ENCODE measurements around the gene ZG16.
A peak's percentile ranks its signal among the peaks of the same experiment; 100 is the strongest.
"Not testable (repeated sequence)": the region's sequence is repeated elsewhere in the genome, so short reads cannot be mapped to it uniquely, and the experiment has no call there.

Gene ZG16, protein sequence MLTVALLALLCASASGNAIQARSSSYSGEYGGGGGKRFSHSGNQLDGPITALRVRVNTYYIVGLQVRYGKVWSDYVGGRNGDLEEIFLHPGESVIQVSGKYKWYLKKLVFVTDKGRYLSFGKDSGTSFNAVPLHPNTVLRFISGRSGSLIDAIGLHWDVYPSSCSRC

DNA sequence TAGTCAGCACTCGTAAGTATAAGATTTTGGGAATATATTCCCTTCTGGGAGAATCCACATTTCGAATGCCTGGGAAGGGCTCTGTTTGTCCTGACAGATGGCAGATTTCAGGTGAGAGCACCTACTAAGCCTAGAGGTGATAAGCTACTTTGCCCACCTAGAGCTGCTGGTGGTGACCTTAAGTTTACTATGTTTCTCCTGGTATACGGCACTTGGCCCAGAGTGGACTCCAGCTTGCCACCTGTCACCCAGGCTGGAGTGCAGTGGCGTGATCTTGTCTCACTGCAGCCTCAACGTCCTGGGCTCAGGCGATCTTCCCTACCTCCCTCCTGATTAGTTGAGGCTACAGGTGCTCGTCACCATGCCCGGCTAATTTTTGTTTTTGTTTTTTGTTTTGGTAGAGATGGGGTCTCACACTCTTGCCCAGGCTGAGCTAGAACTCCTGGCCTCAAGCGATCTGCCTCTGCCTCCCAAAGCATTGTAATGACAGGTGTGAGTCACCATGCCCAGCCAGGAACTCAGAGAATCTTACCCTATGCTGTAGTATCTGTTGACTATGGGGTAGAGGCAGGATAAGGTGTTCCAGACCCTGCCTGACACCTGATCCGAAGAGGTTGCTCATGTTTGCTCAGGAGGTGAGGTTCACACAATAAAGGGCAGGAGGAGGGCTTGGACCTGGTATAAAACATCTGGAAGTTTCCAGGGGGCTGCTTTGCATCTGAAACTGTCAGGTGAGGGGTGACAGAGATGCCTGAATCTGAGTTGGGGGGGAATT, at the start of gene ZG16:
ZG16 (plus strand) TSS at position 681 of the 775 bp plus-strand sequence. CDS start 1,011 bp downstream, outside the sequence.
- DNase-seq: no peak

- DNase-seq: no peak
These were observed 48.9 kb upstream of the ZG16 start for GRCh38 chr16:29729116-29729521.

DNA sequence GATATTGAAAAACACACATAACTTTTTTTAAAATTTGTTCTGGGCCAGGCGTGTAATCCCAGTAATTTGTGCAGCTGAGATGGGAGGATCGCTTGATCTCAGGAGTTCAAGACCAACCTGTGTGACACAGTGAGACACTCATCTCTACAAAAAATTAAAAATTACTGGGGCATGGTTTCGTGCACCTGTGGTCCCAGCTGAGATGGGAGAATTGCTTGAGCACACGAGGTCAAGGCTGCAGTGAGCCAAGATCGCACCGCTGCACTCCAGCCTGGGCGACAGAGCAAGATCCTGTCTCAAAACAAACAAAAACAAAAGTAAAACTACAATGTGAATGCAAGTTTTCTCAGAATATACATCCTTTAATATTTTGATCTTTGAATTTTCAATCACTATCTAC, 47.4 kb upstream of the ZG16 start:
- DNase-seq: no peak

DNA sequence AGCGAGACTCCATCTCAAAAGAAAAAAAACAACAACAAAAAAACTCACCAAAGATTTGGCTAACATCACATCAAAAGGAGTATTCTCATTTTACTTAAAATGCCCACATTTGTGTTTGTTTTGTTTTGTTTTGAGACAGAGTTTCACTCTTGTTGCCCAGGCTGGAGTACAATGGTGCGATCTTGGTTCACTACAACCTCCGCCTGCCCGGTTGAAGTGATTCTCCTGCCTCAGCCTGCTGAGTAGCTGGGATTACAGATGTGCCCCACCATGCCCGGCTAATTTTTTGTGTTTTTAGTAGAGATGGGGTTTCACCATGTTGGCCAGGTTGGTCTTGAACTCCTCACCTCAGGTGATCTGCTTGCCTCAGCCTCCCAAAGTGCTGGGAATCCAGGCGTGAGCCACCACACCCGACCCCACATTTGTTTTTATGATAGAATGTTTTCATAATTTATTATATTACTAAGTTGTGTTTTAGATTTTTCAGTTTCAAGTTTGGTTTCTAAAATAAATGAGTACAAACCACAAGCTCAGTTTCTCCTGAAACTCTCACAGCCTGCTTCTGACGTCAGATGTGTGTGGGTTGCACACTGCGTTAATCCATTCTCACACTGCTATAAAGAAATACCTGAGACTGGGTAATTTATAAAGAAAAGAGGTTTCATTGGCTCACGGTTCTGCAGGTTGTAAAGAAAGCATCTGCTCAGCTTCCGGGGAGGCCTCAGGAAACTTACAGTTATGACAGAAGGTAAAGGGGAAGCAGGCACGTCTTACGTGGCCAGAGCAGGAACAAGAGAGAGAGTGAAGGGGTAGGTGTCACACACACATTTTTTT, 46.1 kb upstream of the ZG16 start:
- DNase-seq: not testable (repeated sequence)

DNA sequence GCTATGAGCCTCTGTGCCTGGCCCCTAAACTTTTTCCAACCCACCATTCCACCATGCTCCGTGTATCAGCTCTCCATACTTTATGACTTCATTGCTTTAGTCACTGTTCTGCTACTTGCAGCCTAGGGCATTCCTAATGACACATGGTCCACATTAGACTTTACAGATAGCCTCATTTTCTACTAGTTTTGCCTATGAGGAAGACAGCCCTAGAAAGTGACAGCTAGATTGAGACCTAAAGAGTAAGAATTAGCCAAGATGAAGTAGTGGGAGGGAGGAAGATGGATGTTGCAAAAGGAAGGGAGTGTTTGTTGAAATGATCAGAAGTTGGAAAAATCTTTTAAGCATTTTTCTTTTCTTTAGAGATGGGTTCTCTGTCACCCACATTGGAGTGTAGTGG, 43.3 kb upstream of the ZG16 start:
- DNase-seq: no peak

DNA sequence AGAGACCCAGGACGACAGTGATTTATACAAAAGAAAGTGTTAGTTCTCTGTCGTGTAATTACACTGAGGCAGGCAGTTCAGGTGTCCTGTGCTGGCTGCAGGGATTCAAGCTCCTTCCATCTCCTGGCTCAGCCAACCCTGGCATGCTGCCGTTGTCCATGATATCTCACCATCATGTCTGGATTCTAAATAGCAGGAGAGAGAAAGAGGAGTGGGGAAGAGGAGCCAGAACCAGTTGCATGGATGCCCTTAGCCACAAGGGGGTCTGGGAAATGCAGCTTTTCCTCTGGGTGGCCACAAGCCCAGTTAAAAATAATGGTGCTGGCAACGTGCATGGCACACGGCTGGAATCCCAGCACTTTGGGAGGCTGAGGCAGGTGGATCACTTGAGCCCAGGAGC, 41.9 kb upstream of the ZG16 start:
- no peak for DNase-seq

DNA sequence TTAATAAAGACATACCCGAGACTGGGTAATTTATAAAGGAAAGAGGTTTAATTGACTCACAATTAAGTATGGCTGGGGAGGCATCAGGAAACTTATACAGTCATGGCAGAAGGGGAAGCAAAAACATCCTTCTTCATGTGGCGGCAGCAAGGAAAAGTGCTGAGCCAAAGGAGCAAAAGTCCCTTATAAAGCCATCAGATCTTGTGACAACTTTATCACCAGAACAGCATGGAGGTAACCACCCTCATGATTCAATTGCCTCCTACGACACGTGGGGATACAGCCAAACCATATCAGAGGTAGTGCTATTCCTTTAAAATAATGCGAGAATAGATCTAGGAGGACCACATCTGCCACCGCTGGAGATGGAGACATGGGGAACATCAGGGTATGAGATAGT, 41.3 kb upstream of the ZG16 start:
- no peak for DNase-seq

DNA sequence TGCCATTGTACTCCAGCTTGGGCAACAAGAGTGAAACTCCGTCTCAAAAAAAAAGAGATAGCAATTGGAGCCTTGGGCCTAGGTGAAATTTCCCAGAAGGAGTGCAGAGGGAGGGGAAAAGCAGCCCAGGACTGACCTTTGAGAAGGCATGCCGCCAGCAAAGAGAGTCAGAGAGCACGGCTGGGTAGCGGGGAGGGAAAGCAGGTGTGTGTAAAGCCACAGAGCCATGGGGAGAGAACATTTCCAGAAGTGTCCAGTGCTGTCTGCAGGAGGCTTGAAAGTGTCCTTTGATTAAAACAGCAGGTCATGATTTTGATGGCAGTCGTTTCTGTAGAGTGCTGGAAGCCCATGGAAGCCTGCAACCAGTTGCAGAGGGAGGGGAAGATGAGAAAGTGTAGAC, 40.3 kb upstream of the ZG16 start:
- no peak for DNase-seq

DNA sequence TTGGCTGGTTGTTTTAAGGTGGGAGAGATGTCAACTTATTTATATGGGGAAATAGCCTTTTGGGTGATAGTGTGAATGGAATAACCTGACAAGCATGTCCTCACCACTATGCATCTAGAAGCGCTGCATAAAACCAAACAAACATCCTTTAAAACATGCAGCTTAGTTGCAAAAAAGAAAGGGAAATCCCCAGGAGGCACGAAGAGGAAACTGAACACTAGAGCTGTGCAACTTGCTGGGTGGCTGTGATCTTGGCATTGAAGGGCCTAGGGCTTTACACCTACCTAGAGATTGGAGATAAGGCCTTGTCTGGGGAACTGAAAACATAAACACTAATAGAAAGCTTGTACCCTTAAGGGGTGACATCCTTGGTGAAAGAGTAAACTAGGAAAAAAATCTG, 39.5 kb upstream of the ZG16 start:
- no peak for DNase-seq

- DNase-seq: not testable (repeated sequence)
These were observed 38.0 kb upstream of the ZG16 start for GRCh38 chr16:29739927-29740629.

DNA sequence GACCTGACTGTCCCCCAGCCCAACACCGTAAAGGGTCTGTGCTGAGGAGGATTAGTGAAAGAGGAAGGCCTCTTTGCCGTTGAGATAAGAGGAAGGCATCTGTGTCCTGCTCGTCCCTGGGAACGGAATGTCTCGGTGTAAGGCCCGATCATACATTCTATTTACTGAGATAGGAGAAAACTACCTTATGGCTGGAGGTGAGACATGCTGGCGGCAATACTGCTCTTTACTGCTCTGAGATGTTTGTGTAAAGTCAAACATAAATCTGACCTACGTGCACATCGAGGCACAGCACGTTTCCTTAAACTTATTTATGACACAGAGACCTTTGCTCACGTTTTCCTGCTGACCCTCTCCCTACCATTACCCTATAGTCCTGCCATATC, 37.4 kb upstream of the ZG16 start:
- not testable (repeated sequence) for DNase-seq

- no peak for DNase-seq
These were observed 35.3 kb upstream of the ZG16 start for GRCh38 chr16:29742683-29743275.

- DNase-seq: no peak
These were observed 34.6 kb upstream of the ZG16 start for GRCh38 chr16:29743475-29743826.

DNA sequence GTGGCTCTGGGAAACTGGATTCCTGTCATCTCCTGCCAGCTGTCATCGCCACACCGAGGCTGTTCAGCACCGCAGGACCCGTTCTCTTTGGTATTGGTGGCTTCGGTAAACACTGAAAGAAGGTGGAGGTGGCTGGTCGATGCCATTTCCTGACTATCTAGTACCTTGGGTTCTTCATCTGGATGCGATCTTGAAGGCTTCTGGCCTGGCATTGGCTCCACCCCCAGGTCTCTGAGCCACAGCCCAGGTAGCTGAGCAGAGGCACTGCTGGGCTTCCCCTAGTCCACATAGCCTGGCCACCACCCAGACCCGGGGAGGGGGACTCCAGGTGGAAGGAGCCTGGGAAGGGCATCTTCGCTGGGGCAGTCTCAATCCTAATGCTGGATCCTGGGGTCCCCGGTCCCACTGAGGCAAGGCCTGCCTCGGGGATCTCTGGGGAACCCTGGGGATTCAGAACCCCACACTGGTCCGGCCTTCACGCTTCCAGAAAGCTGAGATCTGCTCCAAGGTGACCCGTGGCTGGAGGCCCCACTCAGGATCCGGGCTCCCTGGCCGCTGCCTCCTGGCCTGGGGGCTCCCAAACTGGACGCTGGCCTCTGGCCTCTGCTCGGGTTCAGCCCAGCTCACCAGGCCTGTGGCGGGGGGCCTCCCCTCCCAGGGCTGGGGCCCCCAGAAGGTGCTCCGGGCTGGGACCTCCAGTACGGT, 34.1 kb upstream of the ZG16 start:
- DNase-seq: no peak

DNA sequence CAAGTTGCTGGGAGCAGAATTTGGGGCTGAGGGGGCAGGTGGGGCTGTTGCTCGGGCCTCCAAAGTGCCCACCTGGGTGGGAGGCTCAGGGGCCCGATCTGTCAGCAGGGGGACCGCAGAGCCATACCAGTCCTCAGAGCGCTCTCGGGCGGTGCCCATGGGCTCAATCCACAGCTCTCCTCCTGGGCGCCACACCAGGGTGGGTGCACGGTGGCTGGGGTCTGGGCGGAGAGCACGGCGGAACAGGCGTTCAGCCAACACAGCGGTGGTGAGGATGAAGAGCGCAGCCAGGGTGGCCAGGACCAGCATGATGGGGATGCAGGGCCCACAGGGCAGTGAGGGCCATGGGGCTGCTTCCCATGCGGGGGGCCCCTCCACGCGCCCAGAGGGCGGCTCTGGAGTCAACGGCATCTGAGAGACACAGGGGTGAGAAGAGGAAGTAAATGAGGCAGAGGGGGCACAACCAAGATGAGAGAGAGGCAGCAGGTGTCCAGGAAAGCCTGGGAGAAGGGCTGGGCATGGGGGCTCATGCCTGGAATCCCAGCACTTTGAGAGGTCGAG, 33.4 kb upstream of the ZG16 start:
- no peak for DNase-seq

DNA sequence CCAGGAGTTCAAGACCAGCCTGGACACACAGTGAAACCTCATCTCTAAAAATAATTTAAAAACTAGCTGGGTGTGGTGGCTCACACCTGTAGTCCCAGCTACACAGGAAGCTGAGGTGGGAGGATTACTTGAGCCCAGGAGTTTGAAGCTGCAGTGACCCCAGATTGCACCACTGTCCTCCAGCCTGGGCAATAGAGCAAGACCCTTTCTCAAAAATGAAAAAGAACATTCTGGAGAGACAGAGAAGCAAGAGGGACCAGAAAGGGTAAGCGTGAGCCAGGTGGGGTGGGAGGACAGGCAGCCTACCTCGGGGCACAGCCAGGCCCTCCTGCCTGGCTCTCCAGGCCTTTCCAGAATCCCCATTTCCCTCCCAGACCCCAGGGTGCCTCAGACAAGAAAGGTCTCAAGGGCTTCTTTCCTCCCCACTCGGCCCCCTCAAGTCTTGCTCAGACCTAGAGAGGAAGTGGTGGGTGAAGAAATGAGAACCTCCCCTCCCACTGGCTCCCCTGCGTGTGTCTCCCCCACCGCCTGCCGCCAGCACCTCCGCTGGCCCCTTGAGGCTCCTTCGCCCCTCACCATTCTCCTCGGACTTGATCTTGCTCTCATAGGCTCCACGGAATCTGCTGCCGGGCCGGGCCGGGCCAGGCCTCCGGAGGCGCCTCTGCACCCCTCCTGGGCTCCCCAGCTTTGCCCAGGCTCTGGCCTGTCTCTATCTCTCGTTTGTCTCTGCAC, 32.8 kb upstream of the ZG16 start:
- no peak for DNase-seq

- peak; percentile 84 for DNase-seq
These were observed 32.2 kb upstream of the ZG16 start, which contains the start of gene C16orf54 for GRCh38 chr16:29745853-29746345. TSS of gene C16orf54 (minus strand) at chr16:29745990. CDS start at chr16:29744951, 1,039 bp downstream.

- not testable (repeated sequence) for DNase-seq
These were observed 31.5 kb upstream of the ZG16 start for GRCh38 chr16:29746518-29746917.

DNA sequence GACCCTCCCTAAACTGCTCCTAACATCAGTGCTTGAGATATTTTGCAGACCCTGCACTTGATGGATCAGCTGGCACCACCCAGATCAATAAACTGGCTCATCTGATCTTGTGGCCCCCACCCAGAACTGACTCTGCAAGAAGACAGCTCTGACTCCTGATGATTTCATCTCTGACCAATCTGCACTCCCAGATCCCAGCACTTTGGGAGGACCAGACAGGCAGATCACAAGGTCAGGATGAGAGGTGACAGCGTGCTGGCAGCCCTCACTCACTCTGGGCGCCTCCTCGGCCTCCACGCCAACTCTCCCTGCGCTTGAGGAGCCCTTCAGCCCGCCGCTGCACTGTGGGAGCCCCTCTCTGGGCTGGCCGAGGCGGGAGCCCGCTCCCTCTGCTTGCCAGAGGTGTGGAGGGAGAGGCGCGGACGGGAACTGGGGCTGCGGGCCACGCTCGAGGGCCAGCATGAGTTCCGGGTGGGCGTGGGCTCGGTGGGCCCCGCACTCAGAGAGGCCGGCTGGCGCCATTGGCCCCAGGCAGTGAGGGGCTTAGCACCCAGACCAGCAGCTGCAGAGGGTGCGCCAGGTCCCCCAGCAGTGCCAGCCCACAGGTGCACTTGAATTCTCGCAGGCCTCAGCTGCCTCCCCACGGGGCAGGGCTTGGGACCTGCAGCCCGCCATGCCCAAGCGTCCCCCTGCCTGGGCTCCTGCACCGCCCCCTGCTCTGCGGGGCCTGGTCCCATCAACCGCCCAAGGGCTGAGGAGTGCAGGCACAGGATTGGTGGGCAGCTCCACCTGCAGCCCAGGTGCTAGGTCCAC, 29.9 kb upstream of the ZG16 start:
- DNase-seq: no peak

DNA sequence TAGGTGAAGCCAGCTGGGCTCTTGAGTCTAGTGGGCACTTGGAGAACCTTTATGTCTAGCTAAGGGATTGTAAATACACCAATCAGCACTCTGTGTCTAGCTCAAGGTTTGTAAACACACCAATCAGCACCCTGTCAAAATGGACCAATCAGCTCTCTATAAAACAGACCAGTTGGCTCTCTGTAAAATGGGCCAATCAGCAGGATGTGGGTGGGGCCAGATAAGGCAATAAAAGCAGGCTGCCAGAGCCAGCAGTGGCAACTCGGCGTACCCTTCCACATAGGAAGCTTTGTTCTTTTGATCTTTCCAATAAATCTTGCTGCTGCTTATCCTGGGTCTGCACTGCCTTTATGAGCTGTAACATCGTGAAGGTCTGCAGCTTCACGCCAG, 29.3 kb upstream of the ZG16 start:
- not testable (repeated sequence) for DNase-seq
